GM23338 (cell line): ENCODE data around the gene HES4. TPM values are rescaled to one million over a fixed set of nuclear protein-coding genes. Genes with fewer than 3 reads are reported as not detected.

Source experiments
- ATAC-seq: fragments of 200-7000 bp; cut with Tn5 transposase; 3 replicates; pipeline ENCODE4 v1.9.1; 2020
- DNase-seq: peaks from one replicate; pipeline ENCODE4 v3.0.0-alpha.2; 2015; ENCODE audit warnings: low spot score
- H2AFZ ChIP-seq: fragments of 200-600 bp; sonication (generic); 2 replicates; pipeline ENCODE4 v1.8.0; 2016; ENCODE audit warnings: antibody characterized with exemption, mild to moderate bottlenecking, moderate library complexity
- H3F3A ChIP-seq: fragments of 200-600 bp; sonication (generic); replicated peaks from 2 replicates; pipeline ENCODE4 v1.8.0; 2017; ENCODE audit warnings: antibody characterized with exemption, mixed run types, low read depth
- H3K27ac ChIP-seq: fragments of 200-600 bp; sonication (generic); 2 replicates; pipeline ENCODE4 v1.6.1; 2016; ENCODE audit warnings: low read depth
- H3K27me3 ChIP-seq: fragments of 200-600 bp; sonication (generic); 2 replicates; pipeline ENCODE4 v1.8.0; 2016; ENCODE audit warnings: mild to moderate bottlenecking, mixed run types, moderate library complexity; ENCODE audit not compliant: insufficient read depth
- H3K36me3 ChIP-seq: fragments of 200-600 bp; sonication (generic); 2 replicates; pipeline ENCODE4 v1.8.0; 2016; ENCODE audit warnings: mild to moderate bottlenecking; ENCODE audit not compliant: insufficient read depth
- H3K4me1 ChIP-seq: fragments of 200-600 bp; sonication (generic); 2 replicates; pipeline ENCODE4 v1.8.0; 2016; ENCODE audit warnings: mild to moderate bottlenecking, moderate library complexity; ENCODE audit not compliant: insufficient read depth
- H3K4me2 ChIP-seq: fragments of 200-600 bp; sonication (generic); 2 replicates; pipeline ENCODE4 v1.7.1; 2017; ENCODE audit warnings: mixed run types
- H3K4me3 ChIP-seq: fragments of 200-600 bp; sonication (generic); 2 replicates; pipeline ENCODE4 v1.6.1; 2016; ENCODE audit warnings: mixed run types
- H3K79me2 ChIP-seq: fragments of 200-600 bp; sonication (generic); replicated peaks from 2 replicates; pipeline ENCODE4 v1.8.0; 2017; ENCODE audit warnings: mild to moderate bottlenecking; ENCODE audit not compliant: insufficient read depth
- H3K9me2 ChIP-seq: fragments of 200-600 bp; sonication (generic); 2 replicates; pipeline ENCODE4 v1.8.0; 2017; ENCODE audit not compliant: insufficient read depth
- H4K20me1 ChIP-seq: fragments of 200-600 bp; sonication (generic); replicated peaks from 2 replicates; pipeline ENCODE4 v1.8.0; 2017; ENCODE audit warnings: mild to moderate bottlenecking; ENCODE audit not compliant: insufficient read depth
- H3K27ac Mint-ChIP-seq: 2 replicates; pipeline ENCODE4 v1.8.0; 2020; ENCODE audit warnings: inconsistent platforms, mild to moderate bottlenecking, moderate library complexity, mixed read lengths
- H3K27me3 Mint-ChIP-seq: 3 replicates; pipeline ENCODE4 v1.8.0; 2022; ENCODE audit warnings: low read depth, mild to moderate bottlenecking, moderate library complexity, mixed read lengths, inconsistent platforms; ENCODE audit not compliant: insufficient read depth, poor library complexity
- H3K36me3 Mint-ChIP-seq: 3 replicates; pipeline ENCODE4 v1.8.0; 2021; ENCODE audit warnings: low read depth, mild to moderate bottlenecking, inconsistent platforms, moderate library complexity, mixed read lengths
- H3K4me1 Mint-ChIP-seq: 3 replicates; pipeline ENCODE4 v1.8.0; 2020; ENCODE audit warnings: mild to moderate bottlenecking, inconsistent platforms, mixed read lengths
- H3K4me3 Mint-ChIP-seq: 3 replicates; pipeline ENCODE4 v1.8.0; 2021; ENCODE audit warnings: moderate library complexity, mild to moderate bottlenecking, inconsistent platforms, mixed read lengths
- H3K9me3 Mint-ChIP-seq: 3 replicates; pipeline ENCODE4 v1.8.0; 2020; ENCODE audit warnings: moderate library complexity, mild to moderate bottlenecking, inconsistent platforms, mixed read lengths
- CREB1 ChIP-seq: fragments of 250-450 bp; sonication (Bioruptor Pico); IDR thresholded peaks from 2 replicates; pipeline ENCODE4 v1.5.0; 2020; ENCODE audit warnings: low read depth, mild to moderate bottlenecking, moderate library complexity
- EZH2phosphoT487 ChIP-seq: fragments of 200-600 bp; sonication (generic); IDR thresholded peaks from one replicate; pipeline ENCODE4 v1.8.1; 2018; ENCODE audit warnings: antibody characterized with exemption; ENCODE audit not compliant: unreplicated experiment
- JUNB ChIP-seq: IDR thresholded peaks from one replicate; pipeline ENCODE4 v1.6.1; 2016; ENCODE audit warnings: antibody characterized with exemption; ENCODE audit not compliant: unreplicated experiment
- NANOG ChIP-seq: IDR thresholded peaks from 2 replicates; pipeline ENCODE4 v1.6.1; 2016; ENCODE audit warnings: antibody characterized with exemption, borderline replicate concordance
- STAT1 ChIP-seq: IDR thresholded peaks from one replicate; pipeline ENCODE4 v1.6.1; 2016; ENCODE audit warnings: antibody characterized with exemption; ENCODE audit not compliant: unreplicated experiment
- ZNF114 ChIP-seq: fragments of 250-450 bp; sonication (Bioruptor Pico); IDR thresholded peaks from 2 replicates; pipeline ENCODE4 v1.5.0; 2020; ENCODE audit warnings: mild to moderate bottlenecking, moderate library complexity
- polyA plus RNA-seq: library from polyadenylated mRNA; unstranded; fragments of >200 nt; fragmentation: Nextera tagmentation; extraction: Ambion mirVana; gene quantifications from 2 replicates; pipeline ENCODE4 v1.2.1, GENCODE V29; 2016
- total RNA-seq: library from RNA; depleted of rRNA; stranded (reverse); fragments of >200 nt; shearing (Covaris generic); gene quantifications from 2 replicates; pipeline ENCODE4 v1.2.3, GENCODE V29; 2014
- TF ChIP-seq, protein P1 (sequence below): IDR thresholded peaks from one replicate; pipeline ENCODE4 v1.6.1; 2018; ENCODE audit warnings: antibody characterized with exemption; ENCODE audit not compliant: unreplicated experiment
- TF ChIP-seq, protein P2 (sequence below): IDR thresholded peaks from 2 replicates; pipeline ENCODE4 v1.6.1; 2016; ENCODE audit warnings: antibody characterized with exemption
- TF ChIP-seq, protein P3 (sequence below), 2 experiments: fragments of 200-600 bp in 1 of 2; sonication (generic) in 1 of 2; conservative IDR thresholded peaks; 2 replicates each; pipeline versions ENCODE4 v1.5.1 to v1.6.1; 2016 to 2017; ENCODE audit warnings: antibody characterized with exemption in 2 of 2, low read depth in 2 of 2, mild to moderate bottlenecking in 2 of 2, moderate library complexity in 1 of 2

Gene HES4
- total and polyA plus RNA-seq, 2 experiments from 2014 or later: 2.3 to 6.7 TPM

DNA sequence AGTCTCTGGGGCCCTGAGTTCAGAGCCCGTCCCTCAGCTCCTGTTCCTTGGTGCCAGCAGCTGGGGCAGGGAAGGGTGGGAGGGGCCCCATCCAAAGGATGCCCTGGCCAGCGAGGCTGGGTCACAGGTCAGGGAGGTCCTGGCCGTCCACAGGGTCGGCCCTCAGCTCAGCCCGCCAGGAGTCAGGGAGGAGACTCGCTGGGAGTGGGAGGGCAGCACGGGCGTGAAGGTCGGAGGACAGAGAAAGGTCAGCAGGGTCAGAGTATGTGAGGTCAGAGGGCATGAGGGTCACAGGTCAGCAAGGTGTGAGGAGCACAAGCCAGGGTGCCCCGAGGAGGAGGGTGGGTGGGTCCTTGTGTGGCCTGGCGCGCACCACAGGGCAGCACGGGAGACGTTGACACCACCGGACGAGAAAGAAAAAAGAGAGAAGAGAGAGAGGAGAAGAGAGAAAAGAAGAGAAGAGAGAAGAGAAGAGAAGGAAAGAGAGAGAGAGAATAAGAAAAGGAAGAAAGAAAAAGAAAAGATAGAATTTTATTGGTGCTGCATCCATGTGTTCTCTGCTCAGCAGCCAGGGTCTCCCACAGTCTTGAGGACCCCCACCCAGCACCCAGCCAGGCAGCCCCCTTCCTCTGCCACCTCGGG, 25.1 kb downstream of the HES4 start:
- H3K36me3 ChIP-seq: no peaks in the 10 kb centered on the region
- H3F3A ChIP-seq: no peaks in the 10 kb centered on the region
- no peak for DNase-seq
- no peak overlapping the region for H3K27ac Mint-ChIP-seq
- H3K4me3 ChIP-seq: no peak overlapping the region
- H3K4me1 ChIP-seq: no peaks in the 10 kb centered on the region; the same call in 1 of the 2 replicates
- H2AFZ ChIP-seq: no peak overlapping the region
- no peaks in the 10 kb centered on the region for H4K20me1 ChIP-seq
- H3K27me3 Mint-ChIP-seq: peaks cover 19% of the 10 kb centered on the region
- no peak overlapping the region for H3K27ac ChIP-seq
- no peak overlapping the region for H3K4me3 Mint-ChIP-seq
- peaks cover 5% of the 10 kb centered on the region; the same call in 1 of the 2 replicates for H3K27me3 ChIP-seq
- peaks cover 5% of the 10 kb centered on the region for H3K36me3 Mint-ChIP-seq
- ATAC-seq: no peak
- TF ChIP-seq EZH2phosphoT487 (no peak), JUNB (no peak), STAT1 (no peak)
- TF ChIP-seq, protein P1, sequence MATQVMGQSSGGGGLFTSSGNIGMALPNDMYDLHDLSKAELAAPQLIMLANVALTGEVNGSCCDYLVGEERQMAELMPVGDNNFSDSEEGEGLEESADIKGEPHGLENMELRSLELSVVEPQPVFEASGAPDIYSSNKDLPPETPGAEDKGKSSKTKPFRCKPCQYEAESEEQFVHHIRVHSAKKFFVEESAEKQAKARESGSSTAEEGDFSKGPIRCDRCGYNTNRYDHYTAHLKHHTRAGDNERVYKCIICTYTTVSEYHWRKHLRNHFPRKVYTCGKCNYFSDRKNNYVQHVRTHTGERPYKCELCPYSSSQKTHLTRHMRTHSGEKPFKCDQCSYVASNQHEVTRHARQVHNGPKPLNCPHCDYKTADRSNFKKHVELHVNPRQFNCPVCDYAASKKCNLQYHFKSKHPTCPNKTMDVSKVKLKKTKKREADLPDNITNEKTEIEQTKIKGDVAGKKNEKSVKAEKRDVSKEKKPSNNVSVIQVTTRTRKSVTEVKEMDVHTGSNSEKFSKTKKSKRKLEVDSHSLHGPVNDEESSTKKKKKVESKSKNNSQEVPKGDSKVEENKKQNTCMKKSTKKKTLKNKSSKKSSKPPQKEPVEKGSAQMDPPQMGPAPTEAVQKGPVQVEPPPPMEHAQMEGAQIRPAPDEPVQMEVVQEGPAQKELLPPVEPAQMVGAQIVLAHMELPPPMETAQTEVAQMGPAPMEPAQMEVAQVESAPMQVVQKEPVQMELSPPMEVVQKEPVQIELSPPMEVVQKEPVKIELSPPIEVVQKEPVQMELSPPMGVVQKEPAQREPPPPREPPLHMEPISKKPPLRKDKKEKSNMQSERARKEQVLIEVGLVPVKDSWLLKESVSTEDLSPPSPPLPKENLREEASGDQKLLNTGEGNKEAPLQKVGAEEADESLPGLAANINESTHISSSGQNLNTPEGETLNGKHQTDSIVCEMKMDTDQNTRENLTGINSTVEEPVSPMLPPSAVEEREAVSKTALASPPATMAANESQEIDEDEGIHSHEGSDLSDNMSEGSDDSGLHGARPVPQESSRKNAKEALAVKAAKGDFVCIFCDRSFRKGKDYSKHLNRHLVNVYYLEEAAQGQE: no peak
- no peak overlapping the region for H3K4me2 ChIP-seq
- H3K4me1 Mint-ChIP-seq: peaks cover 4% of the 10 kb centered on the region
- peaks cover 5% of the 10 kb centered on the region for H3K9me3 Mint-ChIP-seq
- H3K9me2 ChIP-seq: no peaks in the 10 kb centered on the region
- no peaks in the 10 kb centered on the region for H3K79me2 ChIP-seq

DNA sequence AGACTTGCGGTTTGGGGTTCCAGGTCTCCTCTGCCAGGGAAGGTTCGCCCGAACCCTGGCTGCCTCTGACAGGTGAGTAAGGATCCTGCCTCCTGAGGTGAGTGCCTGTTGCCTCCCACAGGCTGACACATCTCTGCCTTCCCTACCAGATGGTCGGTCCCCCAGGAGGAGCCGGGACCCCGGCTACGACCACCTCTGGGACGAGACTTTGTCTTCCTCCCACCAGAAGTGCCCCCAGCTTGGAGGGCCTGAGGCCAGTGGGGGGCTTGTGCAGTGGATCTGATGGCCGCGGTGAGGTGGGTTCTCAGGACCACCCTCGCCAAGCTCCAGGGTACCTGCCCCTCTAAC, 25.6 kb downstream of the HES4 start:
- TF ChIP-seq CREB1 (CRISPR knock-in tag): no peak
- no peak for TF ChIP-seq EZH2phosphoT487
- TF ChIP-seq, protein P2, sequence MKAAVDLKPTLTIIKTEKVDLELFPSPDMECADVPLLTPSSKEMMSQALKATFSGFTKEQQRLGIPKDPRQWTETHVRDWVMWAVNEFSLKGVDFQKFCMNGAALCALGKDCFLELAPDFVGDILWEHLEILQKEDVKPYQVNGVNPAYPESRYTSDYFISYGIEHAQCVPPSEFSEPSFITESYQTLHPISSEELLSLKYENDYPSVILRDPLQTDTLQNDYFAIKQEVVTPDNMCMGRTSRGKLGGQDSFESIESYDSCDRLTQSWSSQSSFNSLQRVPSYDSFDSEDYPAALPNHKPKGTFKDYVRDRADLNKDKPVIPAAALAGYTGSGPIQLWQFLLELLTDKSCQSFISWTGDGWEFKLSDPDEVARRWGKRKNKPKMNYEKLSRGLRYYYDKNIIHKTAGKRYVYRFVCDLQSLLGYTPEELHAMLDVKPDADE: no peak
- TF ChIP-seq NANOG: no peak
- TF ChIP-seq, protein P3, sequence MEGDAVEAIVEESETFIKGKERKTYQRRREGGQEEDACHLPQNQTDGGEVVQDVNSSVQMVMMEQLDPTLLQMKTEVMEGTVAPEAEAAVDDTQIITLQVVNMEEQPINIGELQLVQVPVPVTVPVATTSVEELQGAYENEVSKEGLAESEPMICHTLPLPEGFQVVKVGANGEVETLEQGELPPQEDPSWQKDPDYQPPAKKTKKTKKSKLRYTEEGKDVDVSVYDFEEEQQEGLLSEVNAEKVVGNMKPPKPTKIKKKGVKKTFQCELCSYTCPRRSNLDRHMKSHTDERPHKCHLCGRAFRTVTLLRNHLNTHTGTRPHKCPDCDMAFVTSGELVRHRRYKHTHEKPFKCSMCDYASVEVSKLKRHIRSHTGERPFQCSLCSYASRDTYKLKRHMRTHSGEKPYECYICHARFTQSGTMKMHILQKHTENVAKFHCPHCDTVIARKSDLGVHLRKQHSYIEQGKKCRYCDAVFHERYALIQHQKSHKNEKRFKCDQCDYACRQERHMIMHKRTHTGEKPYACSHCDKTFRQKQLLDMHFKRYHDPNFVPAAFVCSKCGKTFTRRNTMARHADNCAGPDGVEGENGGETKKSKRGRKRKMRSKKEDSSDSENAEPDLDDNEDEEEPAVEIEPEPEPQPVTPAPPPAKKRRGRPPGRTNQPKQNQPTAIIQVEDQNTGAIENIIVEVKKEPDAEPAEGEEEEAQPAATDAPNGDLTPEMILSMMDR (conservative IDR thresholded peaks at IDR 0.05; ENCODE audit: low read depth in 2 of 2): no peak
- no peak for TF ChIP-seq ZNF114 (CRISPR knock-in tag)
- Histone ChIP-seq H3K79me2 (no peaks in the 10 kb centered on the region), H3K36me3 (no peaks in the 10 kb centered on the region), H2AFZ (no peak overlapping the region), H3K27ac (no peak overlapping the region), H3K4me1 (no peaks in the 10 kb centered on the region; the same call in 1 of the 2 replicates), H3F3A (peaks cover 5% of the 10 kb centered on the region), H3K9me2 (no peaks in the 10 kb centered on the region), H3K4me3 (no peak overlapping the region), H3K4me2 (no peak overlapping the region), H3K27me3 (peaks cover 11% of the 10 kb centered on the region; the same call in 1 of the 2 replicates), H4K20me1 (0 out of 2 replicates have a peak, but pooled peaks cover 2% of the 10 kb centered on the region)
- H3K27me3 Mint-ChIP-seq: peaks cover 24% of the 10 kb centered on the region
- no peak overlapping the region for H3K27ac Mint-ChIP-seq
- H3K4me1 Mint-ChIP-seq: peaks cover 4% of the 10 kb centered on the region
- DNase-seq (no peak), ATAC-seq (no peak)
- no peak overlapping the region for H3K4me3 Mint-ChIP-seq
- peaks cover 5% of the 10 kb centered on the region for H3K36me3 Mint-ChIP-seq
- peaks cover 5% of the 10 kb centered on the region for H3K9me3 Mint-ChIP-seq
